Measurements from ENCODE around the gene FEM1B.

DNA sequence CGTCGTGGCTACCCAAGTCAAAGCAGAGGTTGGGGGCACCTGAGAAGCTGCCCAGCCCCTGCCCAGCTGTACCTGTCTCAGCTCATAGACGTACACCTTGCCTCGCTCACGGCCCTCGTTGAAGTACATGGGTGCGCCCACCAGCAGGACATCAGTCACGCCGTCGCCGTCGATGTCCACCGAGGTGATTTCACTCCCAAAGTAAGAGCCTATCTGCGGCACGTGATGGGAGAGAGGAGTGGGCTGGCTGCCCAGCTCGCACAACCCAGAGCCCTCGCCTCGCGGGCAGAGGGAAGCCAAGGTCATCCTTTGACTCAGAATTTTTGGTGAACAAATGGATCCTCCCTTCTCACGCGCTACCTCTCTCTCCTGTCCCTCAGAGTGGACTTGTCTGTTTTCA lies 54.7 kb downstream of the FEM1B start:
- no peak for TF ChIP-seq POLR2A (IDR thresholded peaks at IDR 0.05; ENCODE audit: low read length)
- no peak for TF ChIP-seq GATA1 (IDR thresholded peaks at IDR 0.05; ENCODE audit: low read depth, low read length)

Measured in erythroblast (primary cell).